Measurements from ENCODE around the gene ZPR1. TPM values are rescaled to one million over a fixed set of nuclear protein-coding genes. Genes with fewer than 3 reads are reported as not detected.
"Not testable (repeated sequence)": the region's sequence is repeated elsewhere in the genome, so short reads cannot be mapped to it uniquely, and the experiment has no call there.

ZPR1 gene
- total RNA-seq, 4 donors from 2014 or later: 23.5 to 39.5 (median 24.0) TPM

- H3K27me3 ChIP-seq: no peaks in the 10 kb centered on the region
- H3K4me3 ChIP-seq (replicated peaks in 1 of 3): no peak overlapping the region
- no peaks in the 10 kb centered on the region for H3K36me3 ChIP-seq
- peaks cover 0 to 13% of the 10 kb centered on the region in 2 donors for H3K4me1 ChIP-seq
- no peak for DNase-seq
- intact Hi-C loops (cut with DNase I): no loop called here
- H3K27ac ChIP-seq: no peak overlapping the region
- WGBS, 2 donors: 46 to 56% methylated on average over 3 of the region's 3 CpGs
- TF ChIP-seq POLR2A (IDR thresholded peaks at IDR 0.05) (no peak), CTCF (IDR thresholded peaks at IDR 0.05) (no peak)
- H3K9me3 ChIP-seq: no peaks in the 10 kb centered on the region
Measured at GRCh38 chr11:116804001-116804400, 16.2 kb upstream of the ZPR1 start.

GRCh38 chr11:116801662-116802061 lies 13.8 kb upstream of the ZPR1 start:
- H3K36me3 ChIP-seq; H3K27me3 ChIP-seq; H3K27ac ChIP-seq; H3K9me3 ChIP-seq; DNase-seq; intact Hi-C loops (cut with DNase I); H3K4me3 ChIP-seq (replicated peaks in 1 of 3): not testable (repeated sequence)
- peaks cover 0 to 13% of the 10 kb centered on the region in 2 donors for H3K4me1 ChIP-seq

- H3K9me3 ChIP-seq: no peaks in the 10 kb centered on the region
- H3K27me3 ChIP-seq: no peaks in the 10 kb centered on the region
- no peaks in the 10 kb centered on the region for H3K36me3 ChIP-seq
- WGBS, 2 donors: 74 to 82% methylated on average over 2 of the region's 2 CpGs
- intact Hi-C loops (cut with DNase I): no loop called here
- no peak for DNase-seq
- H3K4me1 ChIP-seq: peaks cover 0 to 6% of the 10 kb centered on the region in 2 donors
- H3K4me3 ChIP-seq (replicated peaks in 1 of 3): no peak overlapping the region
- TF ChIP-seq POLR2A (IDR thresholded peaks at IDR 0.05) (no peak), CTCF (IDR thresholded peaks at IDR 0.05) (no peak)
- H3K27ac ChIP-seq: peak overlapping the region in 1 of 3 donors; percentile 39
Measured at GRCh38 chr11:116800610-116801009, 12.8 kb upstream of the ZPR1 start.

- WGBS, 2 donors: 86 to 89% methylated on average over 5 of the region's 5 CpGs
Measured at GRCh38 chr11:116798368-116798767, 10.5 kb upstream of the ZPR1 start.

GRCh38 chr11:116797816-116798215 lies 10.0 kb upstream of the ZPR1 start:
- H3K36me3 ChIP-seq: no peaks in the 10 kb centered on the region
- no peak overlapping the region for H3K27ac ChIP-seq
- no peaks in the 10 kb centered on the region for H3K9me3 ChIP-seq
- TF ChIP-seq POLR2A (IDR thresholded peaks at IDR 0.05): no peak
- no peak for TF ChIP-seq CTCF (IDR thresholded peaks at IDR 0.05)
- 88 to 91% methylated on average over 5 of the region's 5 CpGs for WGBS, 2 donors
- intact Hi-C loops (cut with DNase I): no loop called here
- no peaks in the 10 kb centered on the region for H3K27me3 ChIP-seq
- peaks cover 0 to 6% of the 10 kb centered on the region in 2 donors for H3K4me1 ChIP-seq
- no peak overlapping the region for H3K4me3 ChIP-seq (replicated peaks in 1 of 3)
- DNase-seq: no peak

More at GRCh38 chr11:116798368-116798767, 10.5 kb upstream of the ZPR1 start:
- no peak overlapping the region for H3K27ac ChIP-seq
- intact Hi-C loops (cut with DNase I): no loop called here
- H3K27me3 ChIP-seq: no peaks in the 10 kb centered on the region
- no peak for DNase-seq
- H3K4me1 ChIP-seq: peaks cover 0 to 6% of the 10 kb centered on the region in 2 donors
- TF ChIP-seq CTCF (IDR thresholded peaks at IDR 0.05) (no peak), POLR2A (IDR thresholded peaks at IDR 0.05) (no peak)
- no peak overlapping the region for H3K4me3 ChIP-seq (replicated peaks in 1 of 3)
- H3K9me3 ChIP-seq: no peaks in the 10 kb centered on the region
- no peaks in the 10 kb centered on the region for H3K36me3 ChIP-seq

- H3K4me1 ChIP-seq: peaks cover 3 to 13% of the 10 kb centered on the region in 2 donors
- H3K4me3 ChIP-seq (replicated peaks in 1 of 3): no peak overlapping the region
- intact Hi-C loops (cut with DNase I): no loop called here
- TF ChIP-seq CTCF (IDR thresholded peaks at IDR 0.05) (no peak), POLR2A (IDR thresholded peaks at IDR 0.05) (no peak)
- no peak overlapping the region for H3K27ac ChIP-seq
- H3K27me3 ChIP-seq: no peaks in the 10 kb centered on the region
- no peaks in the 10 kb centered on the region for H3K9me3 ChIP-seq
- no peaks in the 10 kb centered on the region for H3K36me3 ChIP-seq
- 93 to 96% methylated on average over 1 of the region's 1 CpG for WGBS, 2 donors
- DNase-seq: no peak
Measured at GRCh38 chr11:116796548-116796947, 8.7 kb upstream of the ZPR1 start.

Data from thyroid gland (tissue), 4 donors.